ENCODE measurements around the gene RNASE11. TPM values are rescaled to one million over a fixed set of nuclear protein-coding genes. Genes with fewer than 3 reads are reported as not detected.

Gene RNASE11
- total and polyA plus RNA-seq, 9 of the 15 experiments (the other 6 are each of a cell fraction or from before 2014, with no cell fraction given) = 0.16 to 0.29 (median 0.22) TPM; not detected in 6

DNA sequence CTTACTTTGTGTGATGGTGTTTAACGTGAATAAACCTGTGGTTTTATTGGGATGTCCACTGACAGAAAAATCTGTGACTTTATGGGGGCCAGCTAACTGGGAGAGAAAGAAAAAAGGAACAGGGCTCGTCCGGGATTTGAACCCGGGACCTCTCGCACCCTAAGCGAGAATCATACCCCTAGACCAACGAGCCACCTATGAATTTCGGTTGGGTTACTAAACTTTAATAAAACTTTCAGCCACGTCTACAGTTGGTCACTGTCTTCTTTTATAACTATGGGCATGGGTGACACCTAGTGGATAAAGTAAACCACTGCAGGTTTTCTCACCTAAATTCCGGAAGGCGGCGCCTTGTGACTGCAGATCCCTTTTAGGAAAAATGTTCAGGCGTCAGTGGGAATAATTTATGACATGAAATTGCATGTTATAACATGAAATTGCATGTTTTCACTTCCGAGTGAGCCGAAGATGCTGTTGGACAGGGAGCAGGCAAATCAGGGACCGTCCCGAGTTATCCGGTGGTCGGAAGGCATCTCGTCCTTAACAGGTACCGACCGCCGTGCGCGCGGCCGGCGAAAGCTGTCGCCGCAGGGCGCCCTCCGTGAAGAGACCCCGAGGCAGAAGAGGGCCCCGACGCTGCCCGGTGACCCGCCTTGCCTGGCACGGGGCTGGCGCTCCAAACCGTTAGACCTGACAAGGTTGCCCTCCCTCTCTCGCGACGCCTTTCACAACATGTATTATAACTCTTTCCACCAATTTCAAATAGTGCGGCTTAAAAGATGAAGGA, 21.6 kb upstream of the RNASE11 start (continued):
- peak in 1 of 2 experiments; percentile 25; a peak in 1 of 4 replicates for TF ChIP-seq MAZ (CRISPR knock-in tag; conservative IDR thresholded peaks at IDR 0.05 in 1 of 2, IDR thresholded peaks at IDR 0.05 in 1 of 2)
- TF ChIP-seq, protein P1, sequence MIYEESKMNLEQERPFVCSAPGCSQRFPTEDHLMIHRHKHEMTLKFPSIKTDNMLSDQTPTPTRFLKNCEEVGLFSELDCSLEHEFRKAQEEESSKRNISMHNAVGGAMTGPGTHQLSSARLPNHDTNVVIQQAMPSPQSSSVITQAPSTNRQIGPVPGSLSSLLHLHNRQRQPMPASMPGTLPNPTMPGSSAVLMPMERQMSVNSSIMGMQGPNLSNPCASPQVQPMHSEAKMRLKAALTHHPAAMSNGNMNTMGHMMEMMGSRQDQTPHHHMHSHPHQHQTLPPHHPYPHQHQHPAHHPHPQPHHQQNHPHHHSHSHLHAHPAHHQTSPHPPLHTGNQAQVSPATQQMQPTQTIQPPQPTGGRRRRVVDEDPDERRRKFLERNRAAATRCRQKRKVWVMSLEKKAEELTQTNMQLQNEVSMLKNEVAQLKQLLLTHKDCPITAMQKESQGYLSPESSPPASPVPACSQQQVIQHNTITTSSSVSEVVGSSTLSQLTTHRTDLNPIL (CRISPR knock-in tag; IDR thresholded peaks at IDR 0.05) = no peak
- peak in 1 of 2 experiments; percentile 50; a peak in 1 of 4 replicates for TF ChIP-seq ARNT (IDR thresholded peaks at IDR 0.05)
- TF ChIP-seq ZNF3 (CRISPR knock-in tag; IDR thresholded peaks at IDR 0.05) = no peak
- no peak for TF ChIP-seq SMARCB1 (IDR thresholded peaks at IDR 0.05; ENCODE audit: insufficient read length, low read depth)
- no peak for TF ChIP-seq ZNF431 (CRISPR knock-in tag; IDR thresholded peaks at IDR 0.05)
- TF ChIP-seq SLC30A9 (CRISPR knock-in tag; IDR thresholded peaks at IDR 0.05) = no peak
- no peak for TF ChIP-seq GATA2 (CRISPR knock-in tag; IDR thresholded peaks at IDR 0.05)
- peak; percentile 70 for TF ChIP-seq SMC3 (conservative IDR thresholded peaks at IDR 0.05; ENCODE audit: insufficient read depth, low read depth, low read length)
- no peak for TF ChIP-seq ZC3H4 (CRISPR knock-in tag; IDR thresholded peaks at IDR 0.05; ENCODE audit: borderline replicate concordance)
- no peak for TF ChIP-seq ELF1 (tag; IDR thresholded peaks at IDR 0.05)
- no peak for TF ChIP-seq FOXJ3 (CRISPR knock-in tag; IDR thresholded peaks at IDR 0.05)
- TF ChIP-seq, protein P2, sequence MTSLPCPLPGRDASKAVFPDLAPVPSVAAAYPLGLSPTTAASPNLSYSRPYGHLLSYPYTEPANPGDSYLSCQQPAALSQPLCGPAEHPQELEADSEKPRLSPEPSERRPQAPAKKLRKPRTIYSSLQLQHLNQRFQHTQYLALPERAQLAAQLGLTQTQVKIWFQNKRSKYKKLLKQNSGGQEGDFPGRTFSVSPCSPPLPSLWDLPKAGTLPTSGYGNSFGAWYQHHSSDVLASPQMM (CRISPR knock-in tag; IDR thresholded peaks at IDR 0.05) = no peak
- TF ChIP-seq ZC3H8 (IDR thresholded peaks at IDR 0.05) = no peak
- TF ChIP-seq GABPA (tag; conservative IDR thresholded peaks at IDR 0.05; ENCODE audit: low read depth) = no peak
- TF ChIP-seq, protein P3, sequence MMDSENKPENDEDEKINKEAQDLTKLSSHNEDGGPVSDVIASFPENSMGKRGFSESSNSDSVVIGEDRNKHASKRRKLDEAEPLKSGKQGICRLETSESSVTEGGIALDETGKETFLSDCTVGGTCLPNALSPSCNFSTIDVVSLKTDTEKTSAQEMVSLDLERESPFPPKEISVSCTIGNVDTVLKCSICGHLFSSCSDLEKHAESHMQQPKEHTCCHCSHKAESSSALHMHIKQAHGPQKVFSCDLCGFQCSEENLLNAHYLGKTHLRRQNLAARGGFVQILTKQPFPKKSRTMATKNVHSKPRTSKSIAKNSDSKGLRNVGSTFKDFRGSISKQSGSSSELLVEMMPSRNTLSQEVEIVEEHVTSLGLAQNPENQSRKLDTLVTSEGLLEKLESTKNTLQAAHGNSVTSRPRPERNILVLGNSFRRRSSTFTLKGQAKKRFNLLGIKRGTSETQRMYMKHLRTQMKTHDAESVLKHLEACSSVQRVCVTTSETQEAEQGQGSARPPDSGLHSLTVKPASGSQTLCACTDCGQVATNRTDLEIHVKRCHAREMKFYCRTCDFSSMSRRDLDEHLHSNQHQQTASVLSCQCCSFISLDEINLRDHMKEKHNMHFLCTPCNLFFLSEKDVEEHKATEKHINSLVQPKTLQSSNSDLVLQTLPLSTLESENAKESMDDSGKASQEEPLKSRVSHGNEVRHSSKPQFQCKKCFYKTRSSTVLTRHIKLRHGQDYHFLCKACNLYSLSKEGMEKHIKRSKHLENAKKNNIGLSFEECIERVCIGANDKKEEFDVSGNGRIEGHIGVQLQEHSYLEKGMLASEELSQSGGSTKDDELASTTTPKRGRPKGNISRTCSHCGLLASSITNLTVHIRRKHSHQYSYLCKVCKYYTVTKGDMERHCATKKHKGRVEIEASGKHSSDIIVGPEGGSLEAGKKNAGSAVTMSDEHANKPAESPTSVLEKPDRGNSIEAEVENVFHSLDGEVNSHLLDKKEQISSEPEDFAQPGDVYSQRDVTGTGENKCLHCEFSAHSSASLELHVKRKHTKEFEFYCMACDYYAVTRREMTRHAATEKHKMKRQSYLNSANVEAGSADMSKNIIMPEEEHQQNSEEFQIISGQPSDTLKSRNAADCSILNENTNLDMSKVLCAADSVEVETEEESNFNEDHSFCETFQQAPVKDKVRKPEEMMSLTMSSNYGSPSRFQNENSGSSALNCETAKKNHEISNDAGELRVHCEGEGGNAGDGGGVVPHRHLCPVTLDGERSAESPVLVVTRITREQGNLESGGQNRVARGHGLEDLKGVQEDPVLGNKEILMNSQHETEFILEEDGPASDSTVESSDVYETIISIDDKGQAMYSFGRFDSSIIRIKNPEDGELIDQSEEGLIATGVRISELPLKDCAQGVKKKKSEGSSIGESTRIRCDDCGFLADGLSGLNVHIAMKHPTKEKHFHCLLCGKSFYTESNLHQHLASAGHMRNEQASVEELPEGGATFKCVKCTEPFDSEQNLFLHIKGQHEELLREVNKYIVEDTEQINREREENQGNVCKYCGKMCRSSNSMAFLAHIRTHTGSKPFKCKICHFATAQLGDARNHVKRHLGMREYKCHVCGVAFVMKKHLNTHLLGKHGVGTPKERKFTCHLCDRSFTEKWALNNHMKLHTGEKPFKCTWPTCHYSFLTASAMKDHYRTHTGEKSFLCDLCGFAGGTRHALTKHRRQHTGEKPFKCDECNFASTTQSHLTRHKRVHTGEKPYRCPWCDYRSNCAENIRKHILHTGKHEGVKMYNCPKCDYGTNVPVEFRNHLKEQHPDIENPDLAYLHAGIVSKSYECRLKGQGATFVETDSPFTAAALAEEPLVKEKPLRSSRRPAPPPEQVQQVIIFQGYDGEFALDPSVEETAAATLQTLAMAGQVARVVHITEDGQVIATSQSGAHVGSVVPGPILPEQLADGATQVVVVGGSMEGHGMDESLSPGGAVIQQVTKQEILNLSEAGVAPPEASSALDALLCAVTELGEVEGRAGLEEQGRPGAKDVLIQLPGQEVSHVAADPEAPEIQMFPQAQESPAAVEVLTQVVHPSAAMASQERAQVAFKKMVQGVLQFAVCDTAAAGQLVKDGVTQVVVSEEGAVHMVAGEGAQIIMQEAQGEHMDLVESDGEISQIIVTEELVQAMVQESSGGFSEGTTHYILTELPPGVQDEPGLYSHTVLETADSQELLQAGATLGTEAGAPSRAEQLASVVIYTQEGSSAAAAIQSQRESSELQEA (IDR thresholded peaks at IDR 0.05; ENCODE audit: low read depth) = no peak; the same call in 1 of the 2 replicates
- no peak for TF ChIP-seq ILF3 (IDR thresholded peaks at IDR 0.05; ENCODE audit: borderline replicate concordance)
- no peak for TF ChIP-seq KLF10 (CRISPR knock-in tag; IDR thresholded peaks at IDR 0.05)
- TF ChIP-seq ELF2 (CRISPR knock-in tag; IDR thresholded peaks at IDR 0.05) = no peak

All from K562 (cell line).